H9 (cell line): Measurements from ENCODE around the gene ADCK2. TPM values are rescaled to one million over a fixed set of nuclear protein-coding genes. Genes with fewer than 3 reads are reported as not detected.

Experiments
- DNase-seq: peaks from one replicate; pipeline ENCODE4 v3.0.0-alpha.2; 2017
- H2AFZ ChIP-seq: one replicate; pipeline ENCODE4 v1.6.1; 2013; ENCODE audit warnings: mild to moderate bottlenecking, low read length, control low read depth, moderate library complexity
- H2AK5ac ChIP-seq: 2 replicates; pipeline ENCODE4 v1.6.1; 2013; ENCODE audit warnings: low read length, control low read depth, mixed read lengths; ENCODE audit not compliant: insufficient read length
- H2BK120ac ChIP-seq: one replicate; pipeline ENCODE4 v1.6.1; 2013; ENCODE audit warnings: low read depth, mild to moderate bottlenecking, low read length, control low read depth, inconsistent platforms; ENCODE audit not compliant: poor library complexity, severe bottlenecking
- H2BK12ac ChIP-seq: 2 replicates; pipeline ENCODE4 v1.6.1; 2013; ENCODE audit warnings: low read length, control low read depth, mixed read lengths, low read depth; ENCODE audit not compliant: insufficient read length
- H2BK15ac ChIP-seq: 2 replicates; pipeline ENCODE4 v1.6.1; 2013; ENCODE audit warnings: low read depth, low read length, control low read depth
- H2BK20ac ChIP-seq: one replicate; pipeline ENCODE4 v1.6.1; 2013; ENCODE audit warnings: low read depth, mild to moderate bottlenecking, low read length, control low read depth, inconsistent platforms; ENCODE audit not compliant: poor library complexity, severe bottlenecking
- H2BK5ac ChIP-seq: 2 replicates; pipeline ENCODE4 v1.6.1; 2013; ENCODE audit warnings: low read length, control low read depth, mixed read lengths; ENCODE audit not compliant: insufficient read length
- H3K14ac ChIP-seq: 2 replicates; pipeline ENCODE4 v1.6.1; 2013; ENCODE audit warnings: low read length, control low read depth; ENCODE audit not compliant: insufficient read depth
- H3K18ac ChIP-seq: 2 replicates; pipeline ENCODE4 v1.6.1; 2013; ENCODE audit warnings: low read depth, mild to moderate bottlenecking, mixed read lengths, low read length, control low read depth; ENCODE audit not compliant: insufficient read length
- H3K23ac ChIP-seq: 2 replicates; pipeline ENCODE4 v1.6.1; 2013; ENCODE audit warnings: low read length, control low read depth, mixed read lengths, low read depth; ENCODE audit not compliant: insufficient read length
- H3K23me2 ChIP-seq: 2 replicates; pipeline ENCODE4 v1.6.1; 2013; ENCODE audit warnings: low read depth, mild to moderate bottlenecking, mixed read lengths, low read length, control low read depth; ENCODE audit not compliant: insufficient read length, poor library complexity, severe bottlenecking
- H3K27ac ChIP-seq: 2 replicates; pipeline ENCODE4 v1.5.1; 2013; ENCODE audit warnings: low read length, control low read depth, mixed read lengths, low read depth; ENCODE audit not compliant: insufficient read length
- H3K27me3 ChIP-seq: 2 replicates; pipeline ENCODE4 v1.6.1; 2013; ENCODE audit warnings: low read length, control low read depth, inconsistent platforms; ENCODE audit not compliant: insufficient read depth
- H3K4ac ChIP-seq: 2 replicates; pipeline ENCODE4 v1.6.1; 2013; ENCODE audit warnings: low read depth, mild to moderate bottlenecking, control low read depth, inconsistent platforms, low read length, moderate library complexity
- H3K4me1 ChIP-seq: 2 replicates; pipeline ENCODE4 v1.6.1; 2013; ENCODE audit warnings: low read length, control low read depth, inconsistent platforms; ENCODE audit not compliant: insufficient read depth
- H3K4me2 ChIP-seq: 2 replicates; pipeline ENCODE4 v1.6.1; 2013; ENCODE audit warnings: low read length, control low read depth, mixed read lengths; ENCODE audit not compliant: insufficient read length, insufficient read depth
- H3K56ac ChIP-seq: 2 replicates; pipeline ENCODE4 v1.6.1; 2013; ENCODE audit warnings: low read depth, mild to moderate bottlenecking, mixed read lengths, low read length, control low read depth; ENCODE audit not compliant: insufficient read length
- H3K79me1 ChIP-seq: 2 replicates; pipeline ENCODE4 v1.6.1; 2013; ENCODE audit warnings: low read depth, mild to moderate bottlenecking, moderate library complexity, low read length, control low read depth, inconsistent platforms; ENCODE audit not compliant: insufficient read depth, poor library complexity, severe bottlenecking
- H3K79me2 ChIP-seq: 2 replicates; pipeline ENCODE4 v1.6.1; 2013; ENCODE audit warnings: low read length, control low read depth, inconsistent platforms; ENCODE audit not compliant: insufficient read depth
- H3K9ac ChIP-seq: 2 replicates; pipeline ENCODE4 v1.6.1; 2013; ENCODE audit warnings: low read length, control low read depth, mixed read lengths; ENCODE audit not compliant: insufficient read length; ENCODE audit errors: extremely low read depth
- H3K9me3 ChIP-seq: one replicate; pipeline ENCODE4 v1.6.1; 2013; ENCODE audit warnings: low read depth, low read length, inconsistent platforms; ENCODE audit not compliant: control insufficient read depth
- H3T11ph ChIP-seq: one replicate; pipeline ENCODE4 v1.6.1; 2013; ENCODE audit warnings: mild to moderate bottlenecking, low read length, control low read depth, inconsistent platforms
- H4K20me1 ChIP-seq: one replicate; pipeline ENCODE4 v1.6.1; 2013; ENCODE audit not compliant: control insufficient read depth, insufficient read length, insufficient read depth
- H4K5ac ChIP-seq: 2 replicates; pipeline ENCODE4 v1.6.1; 2013; ENCODE audit warnings: low read depth, mild to moderate bottlenecking, mixed read lengths, low read length, control low read depth; ENCODE audit not compliant: insufficient read length
- H4K8ac ChIP-seq: replicated peaks from 2 replicates; pipeline ENCODE4 v1.6.1; 2013; ENCODE audit warnings: low read length, control low read depth, mixed read lengths, low read depth; ENCODE audit not compliant: insufficient read length
- H4K91ac ChIP-seq: 2 replicates; pipeline ENCODE4 v1.6.1; 2013; ENCODE audit warnings: low read depth, mild to moderate bottlenecking, moderate library complexity, mixed read lengths, low read length, control low read depth; ENCODE audit not compliant: insufficient read length
- H3K27ac Mint-ChIP-seq, 3 experiments: 2 replicates in 2 of 3; 3 replicates in 1 of 3; pipeline ENCODE4 v1.8.0; 2020 to 2021; ENCODE audit warnings: mixed read lengths in 3 of 3, mild to moderate bottlenecking in 1 of 3, moderate library complexity in 1 of 3
- H3K27me3 Mint-ChIP-seq: 2 replicates; pipeline ENCODE4 v1.8.0; 2021; ENCODE audit warnings: low read depth, mild to moderate bottlenecking, moderate library complexity, mixed read lengths
- H3K36me3 Mint-ChIP-seq, 3 experiments: 2 replicates in 2 of 3; 3 replicates in 1 of 3; pipeline ENCODE4 v1.8.0; 2020 to 2021; ENCODE audit warnings: low read depth in 3 of 3, mixed read lengths in 3 of 3; ENCODE audit not compliant: insufficient read depth in 1 of 3
- H3K4me1 Mint-ChIP-seq, 2 experiments: 2 replicates each; pipeline ENCODE4 v1.8.0; 2020; ENCODE audit warnings: mixed read lengths in 2 of 2
- H3K4me3 Mint-ChIP-seq, 2 experiments: 2 replicates in 1 of 2; 3 replicates in 1 of 2; pipeline ENCODE4 v1.8.0; 2020 to 2021; ENCODE audit warnings: mild to moderate bottlenecking in 2 of 2, mixed read lengths in 2 of 2, moderate library complexity in 1 of 2
- H3K9me3 Mint-ChIP-seq, 2 experiments: 2 replicates in 1 of 2; 3 replicates in 1 of 2; pipeline ENCODE4 v1.8.0; 2020; ENCODE audit warnings: mild to moderate bottlenecking in 2 of 2, mixed read lengths in 2 of 2, moderate library complexity in 1 of 2
- CTCF ChIP-seq: fragments of 200-600 bp; sonication (generic); conservative IDR thresholded peaks from 3 replicates; pipeline ENCODE4 v1.8.0; 2021; ENCODE audit warnings: antibody characterized with exemption, mild to moderate bottlenecking
- WGBS: extraction: QIAGEN DNeasy Blood & Tissue Kit; methylation state at CpG from one replicate; pipeline ENCODE4 v1.1.7; 2013; ENCODE audit warnings: missing lambda C conversion rate, low lambda C conversion rate, mixed read lengths; ENCODE audit not compliant: insufficient read length; ENCODE audit errors: extremely low coverage; 5-methylcytosine and 5-hydroxymethylcytosine counted together
- total RNA-seq: library from RNA; stranded (reverse); gene quantifications from 2 replicates; pipeline ENCODE4 v1.2.1, GENCODE V29; 2021

Gene ADCK2
- total RNA-seq, 1 experiment from 2014 or later: 12.4 TPM

- Histone ChIP-seq H3K14ac (no peak overlapping the region), H3K27me3 (no peaks in the 10 kb centered on the region), H4K20me1 (no peaks in the 10 kb centered on the region), H3T11ph (no peak overlapping the region), H4K91ac (no peak overlapping the region), H3K23ac (no peak overlapping the region), H3K79me1 (no peaks in the 10 kb centered on the region), H3K79me2 (no peaks in the 10 kb centered on the region), H2BK5ac (no peak overlapping the region), H3K9ac (no peak overlapping the region), H2BK120ac (no peak overlapping the region), H3K9me3 (no peaks in the 10 kb centered on the region), H3K4me1 (peaks cover 2% of the 10 kb centered on the region; the same call in 1 of the 2 replicates), H3K56ac (no peak overlapping the region), H4K5ac (no peak overlapping the region), H3K27ac (no peak overlapping the region), H4K8ac (no peak overlapping the region), H3K4ac (no peak overlapping the region), H2AK5ac (no peak overlapping the region), H2AFZ (no peak overlapping the region), H2BK15ac (no peak overlapping the region), H2BK12ac (no peak overlapping the region), H3K23me2 (no peaks in the 10 kb centered on the region), H3K18ac (no peak overlapping the region), H2BK20ac (no peak overlapping the region), H3K4me2 (no peak overlapping the region)
- H3K36me3 Mint-ChIP-seq: no peaks in the 10 kb centered on the region
- no CpG with 5 or more reads among the region's 16 CpGs for WGBS
- H3K4me3 Mint-ChIP-seq: no peak overlapping the region
- no peak for TF ChIP-seq CTCF
- H3K27ac Mint-ChIP-seq: no peak overlapping the region; a peak in 1 of 7 replicates
- peaks cover 8 to 14% of the 10 kb centered on the region in 2 experiments; a peak in 3 of 4 replicates for H3K4me1 Mint-ChIP-seq
- peaks cover 2 to 3% of the 10 kb centered on the region in 2 experiments; a peak in 2 of 5 replicates for H3K9me3 Mint-ChIP-seq
- H3K27me3 Mint-ChIP-seq: peaks cover 8% of the 10 kb centered on the region
- no peak for DNase-seq
Measured at GRCh38 chr7:140655511-140656408, 17.0 kb upstream of the ADCK2 start.
